Measurements from ENCODE around the gene NUDT3.

DNA sequence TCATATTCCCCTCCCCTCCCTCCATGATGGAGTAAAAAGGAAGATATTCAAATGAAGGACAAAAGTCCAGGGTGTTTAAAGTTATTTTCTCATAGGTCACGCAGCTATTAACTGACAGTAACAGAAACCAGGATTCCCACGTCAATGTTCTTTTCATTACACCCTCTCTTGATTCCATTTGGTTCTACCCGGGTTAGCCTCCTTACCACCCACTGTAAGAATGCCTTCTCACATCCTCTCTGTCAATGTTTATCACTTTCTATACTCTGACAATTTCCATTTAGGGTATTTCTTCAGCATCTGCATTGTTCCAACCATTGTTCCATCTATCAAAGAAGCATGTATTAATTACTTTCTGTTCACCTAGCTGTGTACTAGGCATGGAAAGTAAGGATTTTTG lies 52.1 kb downstream of the NUDT3 start:
- TF ChIP-seq CTCF (IDR thresholded peaks at IDR 0.05; ENCODE audit: insufficient read depth, low read depth, low read length) (no peak), EZH2 (IDR thresholded peaks at IDR 0.05; ENCODE audit: insufficient read depth, low read length) (no peak)

Measured in astrocyte (in vitro differentiated cells and primary cell).